Central memory CD4-positive, alpha-beta T cell (primary cell): ENCODE results near the gene NSFL1C.

Experiments used
- DNase-seq: peaks from one replicate; pipeline ENCODE4 v3.0.0; 2022

The NSFL1C gene

DNA sequence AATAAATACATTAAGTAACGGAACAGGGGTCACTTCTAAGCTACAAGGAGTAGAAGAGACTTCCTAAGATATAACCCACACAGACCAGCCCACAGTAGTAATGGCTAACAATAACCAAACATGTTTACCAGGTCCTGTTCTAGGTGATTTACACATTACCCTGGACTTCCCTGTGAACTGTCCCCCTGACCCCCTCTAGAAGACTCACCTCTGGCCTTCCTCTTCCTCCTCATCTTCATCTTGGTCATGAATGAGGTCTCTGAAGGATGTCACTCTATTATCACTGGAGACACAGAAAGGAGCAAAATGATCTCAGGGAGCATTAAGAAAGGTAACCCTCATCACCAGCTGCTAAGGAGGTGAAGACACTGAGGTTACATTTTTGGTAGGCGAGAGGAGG, 8.7 kb downstream of the NSFL1C start:
- no peak for DNase-seq

DNA sequence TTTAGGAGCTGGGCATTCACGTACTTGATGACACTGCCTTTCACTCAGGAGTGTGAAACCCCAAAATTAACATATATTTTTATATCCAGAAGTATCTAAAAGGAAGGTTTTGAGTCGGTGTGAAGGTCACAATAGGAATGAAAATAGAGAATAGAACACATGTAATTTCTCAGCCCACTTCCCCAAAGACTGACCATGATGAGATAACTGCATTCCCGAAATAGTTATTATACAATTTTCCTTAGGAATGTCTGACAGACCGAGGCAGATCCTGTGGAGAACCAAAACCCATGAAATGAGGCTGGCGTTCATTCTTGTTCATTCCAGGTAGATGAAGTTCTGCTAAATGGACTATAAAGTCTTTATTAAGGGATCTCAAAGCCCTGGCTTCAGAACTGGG, 10.3 kb downstream of the NSFL1C start:
- no peak for DNase-seq

DNA sequence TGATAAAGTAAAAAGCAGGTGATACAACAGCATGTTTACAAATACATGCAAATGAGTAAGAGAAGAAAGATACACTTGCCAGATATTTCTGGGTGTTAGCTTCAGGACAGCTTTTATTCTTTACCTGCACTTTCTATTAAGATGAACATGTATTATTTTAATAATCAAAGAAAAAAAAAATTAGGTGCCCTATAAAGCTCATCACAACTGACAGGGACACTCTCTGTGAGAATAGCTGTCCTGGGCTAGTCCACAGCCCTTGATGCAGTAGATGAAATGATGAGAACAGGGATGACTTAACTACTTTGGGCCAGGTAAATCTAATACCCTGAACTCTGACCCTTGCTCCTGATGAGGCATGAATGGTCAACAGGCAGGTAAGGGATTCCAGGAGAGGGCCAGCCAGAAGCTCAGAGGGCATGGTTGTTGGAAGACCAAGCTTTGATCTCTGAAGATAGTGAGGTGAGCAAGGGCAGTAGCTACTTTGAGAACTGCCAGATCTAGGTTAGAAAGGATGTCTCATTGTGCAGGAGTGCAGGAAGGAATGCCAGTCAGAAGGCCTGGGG, 15.6 kb downstream of the NSFL1C start:
- no peak for DNase-seq

DNA sequence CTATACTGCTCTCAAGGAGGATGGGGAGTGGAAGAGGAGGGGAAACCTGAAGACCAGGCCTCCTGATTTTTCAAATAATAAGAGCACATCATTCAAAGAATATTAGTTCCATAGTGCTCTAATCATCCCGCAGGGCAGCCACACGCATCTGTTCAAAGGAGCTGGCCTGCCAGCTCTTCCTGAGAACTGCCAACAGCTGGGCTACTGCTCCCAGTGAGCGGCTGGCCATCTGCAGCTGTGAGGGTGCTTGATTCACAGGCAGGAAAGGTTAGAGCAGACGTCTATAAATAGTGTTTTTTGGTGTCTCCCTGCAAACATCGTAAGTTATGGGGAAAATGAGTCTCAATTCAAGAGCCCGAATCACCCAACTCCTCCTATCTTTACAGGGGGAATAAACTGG, 17.3 kb downstream of the NSFL1C start:
- DNase-seq: no peak

DNA sequence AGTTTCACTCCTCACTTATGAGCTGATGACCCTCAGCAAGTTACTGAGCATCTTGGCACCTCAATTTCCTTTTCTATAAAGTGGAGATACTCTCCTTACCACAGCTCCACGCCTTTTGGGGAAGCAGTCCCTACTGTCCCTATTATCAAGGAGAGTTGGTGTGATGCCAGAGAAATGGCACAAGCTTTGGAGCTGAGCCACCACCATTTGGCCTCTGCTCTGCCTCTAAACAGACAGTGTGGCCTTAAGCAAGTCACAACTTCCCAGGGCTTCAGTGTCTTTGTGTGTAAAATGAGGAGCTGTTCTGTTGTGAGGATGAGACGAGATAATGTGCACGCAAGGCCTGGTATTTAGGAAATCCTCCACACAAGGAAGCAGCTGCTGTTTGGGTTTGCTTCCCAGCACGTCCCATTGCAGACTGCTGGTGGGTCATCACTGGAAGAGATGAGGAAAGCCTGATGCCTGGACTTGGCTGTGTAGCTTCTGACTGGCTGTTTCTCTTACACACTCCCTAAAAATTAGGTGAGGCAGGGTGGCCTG, 18.5 kb downstream of the NSFL1C start:
- DNase-seq: no peak

DNA sequence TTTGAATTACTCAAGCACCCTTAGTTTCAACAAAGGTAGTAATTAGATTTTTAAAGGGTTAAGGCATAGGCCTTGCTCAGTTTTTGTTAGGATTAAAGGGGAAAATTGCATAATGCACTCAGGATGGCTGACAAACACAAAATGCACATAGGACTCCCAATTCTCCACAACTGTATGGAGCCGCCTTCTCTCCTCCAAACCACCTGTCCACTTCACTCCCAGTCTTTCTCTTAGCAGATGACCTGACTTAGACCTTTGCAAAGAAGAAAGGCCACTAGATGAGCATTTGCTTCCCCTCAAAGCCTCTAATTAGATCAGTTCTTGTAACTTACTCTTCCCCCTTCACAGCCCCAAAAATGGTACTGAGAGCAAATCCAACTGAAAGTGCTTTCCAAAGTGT, 20.1 kb downstream of the NSFL1C start:
- DNase-seq: no peak

DNA sequence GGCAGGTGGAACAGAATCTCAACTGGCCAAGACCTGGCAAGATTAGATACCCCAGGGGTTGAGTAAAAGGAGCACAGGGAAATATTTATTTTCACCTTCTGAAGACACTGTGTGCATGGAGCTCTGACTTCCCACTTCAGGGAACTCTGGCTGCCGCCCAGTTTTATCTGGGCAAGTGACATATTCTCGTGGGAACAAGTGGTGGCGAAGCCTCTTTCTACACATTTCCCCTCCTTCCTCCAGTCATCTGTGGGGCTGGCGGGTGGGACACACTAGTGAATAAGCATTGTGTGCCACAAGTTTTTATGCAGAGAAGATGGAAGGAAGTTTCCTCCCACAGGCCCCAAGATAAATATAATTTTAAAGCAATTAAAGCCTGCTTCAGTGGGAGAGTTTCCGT, 23.6 kb downstream of the NSFL1C start:
- no peak for DNase-seq

DNA sequence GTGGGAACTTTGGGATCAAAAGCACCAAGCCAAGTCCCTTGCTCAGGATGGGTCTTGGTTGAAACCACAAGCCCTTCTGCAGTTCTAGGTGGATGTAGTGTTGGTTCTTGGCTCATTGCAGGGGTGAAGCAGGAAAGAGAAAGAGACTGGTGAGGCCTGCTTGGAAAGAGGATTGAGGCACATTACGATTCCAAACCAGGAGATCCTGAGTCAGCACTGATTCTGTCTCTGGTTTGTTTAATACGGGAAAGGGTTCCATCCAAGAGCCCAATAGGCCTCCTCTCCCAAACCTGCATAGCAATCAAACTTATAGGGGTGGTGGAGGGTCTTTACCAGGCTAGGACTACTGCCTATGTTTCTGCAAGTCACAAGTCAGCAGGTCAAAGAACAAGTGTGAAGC, 24.3 kb downstream of the NSFL1C start:
- no peak for DNase-seq

DNA sequence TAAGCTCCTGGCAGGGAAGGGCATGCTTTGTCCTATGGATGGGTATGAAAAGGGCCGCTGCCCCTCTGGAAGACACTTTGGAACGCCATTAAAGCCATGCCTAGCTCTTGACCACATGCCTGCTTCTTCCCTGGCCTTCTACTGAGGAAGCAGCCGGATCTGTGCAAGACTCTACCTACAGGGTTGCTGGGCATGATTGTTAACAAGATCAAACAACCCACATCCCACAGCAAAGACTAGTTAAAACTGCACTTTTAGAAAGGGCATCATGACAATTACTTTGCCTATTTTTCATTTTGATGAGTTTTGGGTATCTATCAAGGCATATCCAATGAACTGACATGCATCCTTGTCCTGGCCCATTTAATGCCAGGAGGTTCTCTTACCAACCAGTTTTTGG, 25.5 kb downstream of the NSFL1C start:
- no peak for DNase-seq

DNA sequence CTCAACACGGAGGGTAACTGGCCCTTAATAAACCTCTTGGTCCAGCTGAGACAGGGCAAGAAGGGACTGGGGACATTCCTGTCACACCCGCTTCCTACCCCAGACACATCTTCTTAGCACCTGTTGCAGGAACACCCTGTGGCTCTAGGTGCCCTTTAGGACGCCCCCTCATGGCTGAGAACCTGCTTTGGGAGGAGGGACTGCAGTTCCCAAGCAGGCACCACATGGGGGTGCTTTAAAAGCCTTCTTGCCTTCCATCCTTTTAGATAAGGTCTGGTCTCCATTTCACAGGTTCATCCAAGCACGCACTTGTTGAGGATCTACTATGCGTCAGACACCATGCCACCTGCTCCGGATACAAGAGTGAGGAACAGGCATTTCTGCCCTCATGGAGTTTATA, 26.6 kb downstream of the NSFL1C start:
- DNase-seq: no peak

DNA sequence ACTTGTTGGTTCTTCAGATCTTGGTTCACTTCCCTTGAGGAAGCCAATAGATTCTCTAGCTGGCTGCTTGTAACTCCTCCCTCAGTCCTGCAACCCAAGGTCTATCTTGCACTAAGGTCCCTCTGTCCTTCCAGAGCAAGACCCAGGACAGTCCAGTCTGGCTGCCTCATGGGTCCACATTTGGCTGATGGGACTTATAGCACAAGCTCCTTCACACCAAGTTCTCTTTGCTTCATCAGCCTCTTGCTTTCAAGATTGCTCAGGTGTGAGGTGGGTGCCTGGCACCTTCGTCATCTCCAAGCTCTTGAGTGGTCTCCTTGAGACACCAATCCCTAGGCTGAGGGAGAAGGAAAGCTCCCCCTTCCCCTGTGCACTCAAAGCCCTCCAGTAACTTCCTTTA, 28.3 kb downstream of the NSFL1C start:
- DNase-seq: no peak

DNA sequence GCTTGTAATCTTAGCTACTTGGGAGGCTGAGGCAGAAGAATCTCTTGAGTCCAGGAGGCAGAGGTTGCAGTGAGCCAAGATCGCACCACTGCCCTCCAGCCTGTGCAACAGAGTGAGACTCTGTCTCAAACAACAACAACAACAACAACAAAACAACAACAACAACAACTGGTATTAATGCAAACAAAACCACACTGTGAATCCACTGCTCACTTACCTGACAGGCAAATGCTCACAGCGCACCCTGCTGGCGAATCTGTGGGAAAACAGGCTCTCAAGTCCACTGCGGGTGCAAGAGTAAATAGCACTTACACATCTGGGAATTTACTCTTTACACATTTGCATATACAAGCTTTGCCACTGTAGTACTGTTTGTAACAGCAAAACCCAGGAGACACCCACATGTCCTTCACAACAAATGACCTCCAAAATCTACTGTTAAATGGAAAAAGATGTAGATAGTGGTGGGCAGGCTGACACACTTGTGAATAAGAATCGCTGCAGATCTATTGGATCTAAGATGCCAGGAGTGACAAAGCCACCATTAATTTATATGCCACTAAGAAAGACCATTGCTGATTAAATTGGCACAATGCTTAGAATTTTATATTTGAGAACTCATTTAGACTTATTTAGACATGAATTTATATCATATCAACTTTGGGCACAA, 29.3 kb downstream of the NSFL1C start:
- peak; percentile 71 for DNase-seq

DNA sequence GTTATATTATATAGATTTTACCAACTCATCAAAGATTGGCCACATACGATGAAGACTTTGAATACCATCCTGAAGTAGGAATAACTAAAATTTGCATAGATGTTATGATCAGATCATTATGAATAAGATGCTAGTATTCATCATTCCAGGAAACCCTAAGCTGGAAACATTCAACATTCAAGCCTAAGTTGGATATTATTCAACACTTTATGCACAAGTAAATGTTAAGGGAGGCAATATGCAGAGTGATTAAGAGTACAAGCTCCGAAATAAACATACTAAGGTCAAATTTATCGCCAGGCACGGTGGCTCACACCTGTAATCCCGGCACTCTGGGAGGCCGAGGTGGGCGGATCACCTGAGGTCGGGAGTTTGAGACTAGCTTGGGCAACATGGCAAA, 30.4 kb downstream of the NSFL1C start:
- no peak for DNase-seq

DNA sequence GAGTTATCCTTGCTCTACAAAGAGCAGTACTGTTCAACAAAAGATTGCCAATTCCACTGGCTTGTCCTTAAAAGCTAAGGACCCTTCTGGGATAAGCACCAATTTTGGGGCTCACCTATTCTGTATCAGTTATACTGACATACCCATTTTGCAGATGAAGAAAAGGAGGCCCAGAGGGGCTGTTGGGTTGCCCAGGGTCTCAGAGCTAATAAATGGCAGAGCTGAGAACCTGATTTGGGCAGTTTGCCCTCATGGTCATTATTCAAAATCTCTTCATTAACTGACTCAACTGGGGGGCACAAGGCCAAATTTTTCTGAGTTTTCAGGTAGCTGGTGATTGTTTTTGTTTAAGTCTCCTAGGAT, 31.3 kb downstream of the NSFL1C start:
- DNase-seq: no peak

DNA sequence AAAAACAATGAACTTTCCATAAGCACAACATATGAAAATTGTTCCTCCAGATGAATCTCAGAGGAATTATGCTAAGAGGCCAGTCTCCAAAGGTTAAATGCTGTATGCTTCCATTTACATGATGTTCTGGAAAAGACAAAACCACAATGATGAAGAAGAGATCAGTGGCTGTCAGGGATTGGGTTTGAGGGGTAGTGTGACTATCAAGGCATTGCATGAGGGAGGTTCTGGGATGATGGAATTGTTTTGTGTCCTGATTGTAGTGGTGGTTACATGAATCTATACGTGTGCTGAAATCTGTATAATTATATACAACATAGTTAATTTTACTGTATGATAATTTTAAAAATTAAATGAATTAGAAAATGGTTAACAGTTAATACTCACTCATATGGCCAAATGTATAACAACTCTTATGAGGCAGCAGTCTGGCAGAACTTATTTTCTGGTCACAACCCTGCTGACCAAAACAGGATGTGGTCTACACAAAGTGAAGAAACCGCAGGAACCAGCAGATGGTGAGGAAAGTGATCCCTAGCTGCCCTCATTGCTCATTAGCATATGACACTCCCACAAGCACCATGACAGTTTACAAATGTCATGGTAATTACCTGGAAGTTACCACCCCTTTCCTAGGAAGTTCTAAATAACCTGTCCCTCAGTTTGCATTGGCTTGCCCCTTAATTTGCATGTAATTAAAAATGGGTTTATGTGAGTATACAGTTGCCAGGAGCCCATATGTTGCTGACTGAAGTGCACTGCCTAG, 31.9 kb downstream of the NSFL1C start:
- DNase-seq: peak; percentile 74

DNA sequence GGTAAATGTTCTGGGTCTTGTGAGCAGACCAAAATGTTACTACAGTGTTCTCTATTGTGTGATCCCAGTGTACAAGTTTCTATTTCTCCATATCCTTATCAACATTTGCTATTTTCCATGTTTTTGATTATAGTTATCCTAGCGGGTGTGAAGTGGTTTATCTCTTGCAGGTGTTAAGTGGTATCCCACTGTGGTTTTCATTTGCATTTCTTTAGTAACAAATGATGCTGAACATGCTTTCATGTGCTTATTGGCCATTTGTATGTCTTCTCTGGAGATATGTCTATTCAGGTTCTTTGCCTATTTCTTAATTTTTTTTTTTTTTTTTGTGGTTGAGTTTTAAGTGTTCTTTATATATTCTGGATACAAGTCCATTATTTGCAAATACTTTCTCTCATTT, 35.5 kb downstream of the NSFL1C start:
- DNase-seq: no peak

DNA sequence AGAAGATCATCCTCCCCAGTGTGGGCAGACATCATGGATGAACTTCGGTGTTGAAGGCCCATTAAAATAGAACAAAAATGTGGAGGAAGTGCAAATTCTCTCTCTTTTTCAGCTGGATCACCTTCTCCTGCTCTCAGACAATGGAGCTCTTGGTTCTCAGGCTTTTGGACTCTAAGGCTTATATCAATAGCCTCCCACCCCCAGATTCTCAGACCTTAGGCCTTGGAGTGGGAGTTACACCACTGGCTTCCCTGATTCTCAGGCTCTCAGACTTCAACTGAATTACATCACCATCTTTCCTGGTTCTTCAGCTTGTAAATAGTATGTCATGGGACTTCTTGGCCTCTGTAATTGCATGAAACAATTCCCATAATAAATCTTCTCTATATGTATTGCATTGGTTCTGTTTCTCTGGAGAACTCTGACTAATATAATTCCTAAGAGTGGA, 36.6 kb downstream of the NSFL1C start:
- no peak for DNase-seq

DNA sequence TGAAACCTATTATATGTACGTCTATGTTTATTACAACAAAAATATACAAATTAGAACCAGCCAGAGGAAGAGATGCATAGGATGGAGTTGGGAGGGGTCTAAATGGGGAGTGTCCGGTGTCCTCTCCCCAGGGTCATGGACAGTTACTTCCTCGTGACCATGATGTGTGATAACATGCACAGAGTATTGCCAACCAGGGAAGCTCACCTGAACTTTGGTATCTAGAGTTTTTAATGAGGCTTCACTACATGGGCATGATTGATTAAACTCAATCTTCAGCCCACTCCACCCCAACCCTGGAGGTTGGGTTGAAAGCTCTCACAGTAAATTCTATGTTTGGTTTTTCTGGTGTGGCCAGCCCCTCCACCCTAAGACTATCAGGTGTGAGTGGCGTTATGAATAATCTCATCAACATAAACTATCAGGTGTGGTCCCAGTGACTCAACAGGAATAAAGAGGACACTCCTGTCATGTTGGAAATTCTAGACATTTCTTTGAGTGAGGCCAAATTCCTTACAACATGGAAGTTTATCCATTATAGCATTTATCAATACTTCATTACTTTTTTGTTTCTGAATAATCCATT, 37.4 kb downstream of the NSFL1C start:
- no peak for DNase-seq

DNA sequence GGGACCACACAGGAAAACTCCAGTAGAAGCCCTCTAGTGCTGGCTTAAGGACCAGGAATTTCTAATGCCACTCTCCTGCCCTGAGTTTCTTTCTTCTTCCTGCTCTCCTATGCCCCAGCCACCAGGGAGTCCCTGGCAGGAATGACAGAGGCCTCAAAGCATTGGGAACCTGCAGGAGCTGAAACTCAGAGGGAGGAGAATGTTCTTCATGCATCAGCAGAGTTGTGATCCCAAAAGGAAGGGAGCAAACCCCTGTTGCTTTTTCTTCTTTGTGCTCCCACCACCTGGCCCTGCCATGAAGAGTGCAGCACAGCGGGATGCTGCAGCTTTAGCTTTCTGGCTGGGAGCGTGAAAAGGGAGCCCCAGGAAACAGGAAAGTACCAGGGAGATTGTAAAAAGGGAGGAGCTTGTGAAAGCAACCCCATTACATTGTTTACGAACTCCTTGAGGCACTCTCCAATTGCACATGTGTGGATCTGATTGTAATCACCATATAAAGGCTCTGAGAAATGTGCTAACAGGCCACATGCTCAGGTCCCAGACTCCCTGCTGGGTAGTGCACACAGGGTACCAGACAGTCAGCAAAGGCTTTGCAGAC, 39.1 kb downstream of the NSFL1C start:
- no peak for DNase-seq

DNA sequence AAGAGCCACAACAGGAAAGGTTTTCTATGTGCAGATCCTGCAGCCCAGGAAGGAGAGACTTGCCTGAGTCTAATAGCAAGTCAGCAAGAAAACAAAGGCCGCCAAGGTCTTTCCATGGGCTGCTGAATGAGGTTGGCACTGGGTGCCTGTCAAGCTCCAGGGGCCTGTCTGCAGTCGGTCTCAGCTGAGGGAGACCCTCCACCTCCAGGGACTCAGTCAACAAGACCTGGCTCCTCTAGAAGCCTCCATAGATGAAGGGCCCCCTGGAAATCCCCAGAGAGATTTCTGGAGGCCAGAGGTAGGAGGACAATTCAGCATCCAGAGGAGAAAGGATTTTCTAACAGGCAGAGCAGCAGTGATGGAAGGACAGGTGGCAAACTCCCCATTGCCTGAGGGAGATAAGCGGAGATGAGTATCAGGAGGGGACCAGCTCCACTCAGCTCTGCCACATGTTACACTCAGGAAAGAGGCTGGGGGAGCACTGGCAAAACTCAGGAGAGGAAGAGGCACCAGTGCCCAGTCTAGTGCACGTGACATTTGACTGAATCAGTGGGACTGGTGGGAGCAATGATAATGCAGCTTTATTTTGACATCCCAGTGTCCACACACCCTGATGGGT, 40.3 kb downstream of the NSFL1C start:
- DNase-seq: no peak

DNA sequence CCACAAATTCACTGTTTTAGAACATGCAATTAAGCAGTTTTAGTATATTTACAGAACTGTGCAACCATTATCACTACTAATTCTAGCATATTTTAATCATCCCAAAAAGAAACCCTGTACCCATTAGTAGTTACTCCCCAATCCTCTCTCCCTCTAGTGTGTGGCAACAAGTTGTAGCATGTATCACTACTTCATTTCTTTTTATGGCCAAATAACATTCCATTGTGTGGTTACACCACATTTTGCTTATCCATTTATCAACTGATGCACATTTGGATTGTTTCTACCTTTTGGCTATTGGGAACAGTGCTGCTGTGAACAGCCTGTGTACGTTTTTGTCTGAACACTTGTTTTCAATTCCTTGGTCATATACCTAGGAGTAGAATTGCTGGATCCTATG, 42.3 kb downstream of the NSFL1C start:
- DNase-seq: no peak

DNA sequence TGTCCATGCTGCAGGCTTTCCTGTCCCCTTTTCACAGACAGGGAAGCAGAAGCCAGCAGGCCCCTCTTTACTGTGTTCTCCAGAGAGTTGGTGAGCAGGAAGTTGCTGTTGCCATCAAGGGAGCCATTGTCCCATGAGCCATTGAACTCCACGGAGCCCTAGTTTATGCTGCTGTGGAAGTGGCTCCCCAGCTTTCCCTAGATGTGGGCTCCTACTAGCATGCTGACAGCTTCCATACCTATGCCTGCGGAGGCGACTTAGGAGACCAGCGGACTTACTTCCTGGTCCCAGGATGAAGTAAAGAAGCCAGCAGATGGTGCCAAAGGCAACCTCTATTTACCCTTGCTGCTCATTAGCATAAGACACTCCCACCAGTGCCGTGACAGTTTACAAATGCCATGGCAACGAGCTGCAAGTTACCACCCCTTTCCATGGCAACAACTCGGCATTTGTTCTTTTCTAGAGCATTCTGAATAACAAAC, 43.0 kb downstream of the NSFL1C start:
- no peak for DNase-seq

DNA sequence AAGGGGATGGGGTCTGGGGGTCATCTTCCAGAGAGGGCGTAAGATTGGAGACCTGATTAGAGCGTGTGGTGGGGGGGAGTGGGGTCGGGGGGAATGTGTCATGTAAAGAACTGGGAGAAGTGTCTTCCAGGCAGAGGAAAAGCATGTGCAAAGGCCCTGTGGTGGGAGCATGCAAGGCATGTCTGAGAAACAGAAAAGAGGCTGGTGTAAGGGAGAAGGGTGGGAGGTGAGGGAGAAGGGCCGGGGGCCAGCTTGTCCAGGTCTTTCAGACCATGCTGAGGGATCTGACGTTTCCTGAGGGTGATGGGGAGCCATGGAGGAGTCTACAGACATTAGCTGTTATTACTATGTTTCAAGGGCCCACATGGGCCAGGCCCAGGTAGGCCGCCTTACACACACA, 43.4 kb downstream of the NSFL1C start:
- DNase-seq: no peak
